Neural cell (in vitro differentiated cells): ENCODE results near the gene INPP5A. TPM values are rescaled to one million over a fixed set of nuclear protein-coding genes. Genes with fewer than 3 reads are reported as not detected.

Experiments used
- H2AFZ ChIP-seq: fragments of 200-600, 300-800 bp; sonication (generic), shearing (Covaris generic); 2 replicates; pipeline ENCODE4 v1.6.0; 2014; ENCODE audit warnings: low read depth, mild to moderate bottlenecking, antibody characterized with exemption, low read length, moderate library complexity
- H3F3A ChIP-seq: fragments of 200-600 bp; shearing (Covaris generic); 2 replicates; pipeline ENCODE4 v1.6.1; 2016; ENCODE audit warnings: mild to moderate bottlenecking, moderate library complexity, mixed read lengths, antibody characterized with exemption, low read length; ENCODE audit not compliant: insufficient read depth, poor library complexity, severe bottlenecking
- H3K27ac ChIP-seq: fragments of 200-600, 300-800 bp; sonication (generic), shearing (Covaris generic); 2 replicates; pipeline ENCODE4 v1.5.1; 2014; ENCODE audit warnings: mild to moderate bottlenecking, low read length, moderate library complexity
- H3K27me3 ChIP-seq: fragments of 300-800, 200-600 bp; sonication (generic), shearing (Covaris generic); 2 replicates; pipeline ENCODE4 v1.6.0; 2014; ENCODE audit warnings: mild to moderate bottlenecking, low read depth, low read length, moderate library complexity; ENCODE audit not compliant: insufficient read depth
- H3K36me3 ChIP-seq: fragments of 300-800, 200-600 bp; sonication (generic), shearing (Covaris generic); 2 replicates; pipeline ENCODE4 v1.5.1; 2014; ENCODE audit warnings: mild to moderate bottlenecking, antibody characterized with exemption, low read length, moderate library complexity; ENCODE audit not compliant: insufficient read depth
- H3K4me2 ChIP-seq: fragments of 300-800, 200-600 bp; sonication (generic), shearing (Covaris generic); 2 replicates; pipeline ENCODE4 v1.6.0; 2014; ENCODE audit warnings: mild to moderate bottlenecking, low read length
- H3K4me3 ChIP-seq: fragments of 300-800, 200-600 bp; sonication (generic), shearing (Covaris generic); 2 replicates; pipeline ENCODE4 v1.5.1; 2014; ENCODE audit warnings: mild to moderate bottlenecking, low read length, moderate library complexity
- H3K79me2 ChIP-seq: fragments of 200-600 bp; shearing (Covaris generic); replicated peaks from 2 replicates; pipeline ENCODE4 v1.6.0; 2014; ENCODE audit warnings: mild to moderate bottlenecking, low read length, moderate library complexity; ENCODE audit not compliant: insufficient read depth
- H3K9ac ChIP-seq: fragments of 300-800, 200-600 bp; sonication (generic), shearing (Covaris generic); 2 replicates; pipeline ENCODE4 v1.6.1; 2016; ENCODE audit warnings: mild to moderate bottlenecking, low read length, mixed read lengths
- H3K9me2 ChIP-seq: fragments of 200-600 bp; shearing (Covaris generic); 2 replicates; pipeline ENCODE4 v1.6.1; 2016; ENCODE audit warnings: mild to moderate bottlenecking, low read length, mixed read lengths; ENCODE audit not compliant: insufficient read depth
- H3K9me3 ChIP-seq: fragments of 200-600, 300-800 bp; sonication (generic), shearing (Covaris generic); 2 replicates; pipeline ENCODE4 v1.6.1; 2016; ENCODE audit warnings: mild to moderate bottlenecking, mixed run types, low read length, moderate library complexity, mixed read lengths
- H4K20me1 ChIP-seq: fragments of 200-600 bp; shearing (Covaris generic); 2 replicates; pipeline ENCODE4 v1.6.1; 2016; ENCODE audit warnings: mild to moderate bottlenecking, mixed run types; ENCODE audit not compliant: insufficient read depth
- EP300 ChIP-seq: fragments of 450-650 bp; conservative IDR thresholded peaks from 2 replicates; pipeline ENCODE4 v1.6.1; 2014; ENCODE audit warnings: antibody characterized with exemption, mild to moderate bottlenecking, moderate library complexity; ENCODE audit not compliant: poor library complexity, severe bottlenecking
- EZH2 ChIP-seq: fragments of 200-600, 300-800 bp; shearing (Covaris generic), sonication (generic); IDR thresholded peaks from 2 replicates; pipeline ENCODE4 v1.6.1; 2014; ENCODE audit warnings: antibody characterized with exemption, low read length, borderline replicate concordance, mild to moderate bottlenecking; ENCODE audit not compliant: insufficient read depth, poor library complexity, severe bottlenecking
- MXI1 ChIP-seq: fragments of 450-650 bp; conservative IDR thresholded peaks from 2 replicates; pipeline ENCODE4 v1.6.1; 2014; ENCODE audit warnings: antibody characterized with exemption, mild to moderate bottlenecking; ENCODE audit not compliant: poor library complexity, severe bottlenecking
- POLR2AphosphoS5 ChIP-seq: IDR thresholded peaks from 2 replicates; pipeline ENCODE4 v1.6.1; 2012
- RAD21 ChIP-seq: fragments of 450-650 bp; conservative IDR thresholded peaks from 2 replicates; pipeline ENCODE4 v1.6.1; 2014; ENCODE audit warnings: antibody characterized with exemption, mild to moderate bottlenecking, moderate library complexity
- SMC3 ChIP-seq: fragments of 450-650 bp; conservative IDR thresholded peaks from 2 replicates; pipeline ENCODE4 v1.6.1; 2014; ENCODE audit warnings: antibody characterized with exemption, mild to moderate bottlenecking, moderate library complexity; ENCODE audit not compliant: poor library complexity
- TAF1 ChIP-seq: IDR thresholded peaks from 2 replicates; pipeline ENCODE4 v1.6.1; 2012; ENCODE audit warnings: low read depth
- polyA plus RNA-seq: library from polyadenylated mRNA; depleted of rRNA; stranded (reverse); fragments of >200 nt; gene quantifications from 2 replicates; pipeline ENCODE4 v1.2.3, GENCODE V29; 2014
- TF ChIP-seq, protein P1 (sequence below): IDR thresholded peaks from 2 replicates; pipeline ENCODE4 v1.6.1; 2012; ENCODE audit warnings: borderline replicate concordance
- TF ChIP-seq, protein P2 (sequence below): fragments of 450-650 bp; IDR thresholded peaks from 2 replicates; pipeline ENCODE4 v1.5.1; 2014; ENCODE audit warnings: antibody characterized with exemption, mild to moderate bottlenecking, moderate library complexity; ENCODE audit not compliant: poor library complexity, severe bottlenecking

INPP5A gene
- polyA plus RNA-seq, 1 donor from 2014 or later, result 48.8 TPM

DNA sequence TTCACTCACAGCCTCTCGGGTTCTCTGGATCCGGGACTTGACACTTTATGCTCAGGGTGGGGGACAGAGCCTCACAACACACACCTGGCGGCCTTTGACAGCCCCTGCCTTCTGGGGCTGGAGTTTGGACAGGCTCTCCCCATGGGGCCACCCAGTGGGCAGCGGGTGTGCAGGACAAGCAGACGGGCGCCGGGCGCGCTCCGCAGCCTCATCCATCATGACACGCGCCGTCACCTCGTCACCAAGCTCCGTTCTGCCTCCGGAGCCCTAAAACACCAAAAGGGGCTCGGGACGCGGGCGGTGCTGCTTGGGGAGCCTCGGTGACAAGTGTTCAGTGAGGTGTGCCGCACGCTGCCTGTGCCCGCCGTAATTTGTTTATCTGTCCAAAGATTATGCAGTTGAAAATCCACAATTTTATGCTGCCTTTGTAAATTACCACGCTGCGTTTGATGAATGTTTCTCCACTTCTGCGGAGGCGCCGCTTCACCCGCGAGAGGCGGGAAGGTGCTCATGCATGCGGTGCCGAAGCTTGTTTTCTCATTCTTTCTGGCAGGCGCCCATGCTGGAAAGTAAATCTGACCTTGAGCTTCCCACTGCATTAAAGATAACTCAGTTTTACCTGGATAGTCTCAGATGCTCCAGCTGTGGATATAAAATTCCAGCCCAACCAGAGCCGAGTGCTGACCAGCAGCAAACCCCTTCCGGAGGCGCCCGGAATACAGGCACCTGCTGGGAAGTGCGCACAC is 242.1 kb downstream of the INPP5A start:
- TF ChIP-seq RAD21 (no peak), SMC3 (no peak), EP300 (no peak)
- H4K20me1 ChIP-seq, result no peaks in the 10 kb centered on the region
- no peak overlapping the region for H3K27ac ChIP-seq
- H3K4me2 ChIP-seq, result no peak overlapping the region
- no peaks in the 10 kb centered on the region for H3K79me2 ChIP-seq
- peaks cover 36% of the 10 kb centered on the region for H3K27me3 ChIP-seq
- no peaks in the 10 kb centered on the region for H3K9me3 ChIP-seq
- no peaks in the 10 kb centered on the region for H3F3A ChIP-seq
- no peaks in the 10 kb centered on the region for H3K36me3 ChIP-seq
- no peak overlapping the region for H2AFZ ChIP-seq
- H3K4me3 ChIP-seq, result no peak overlapping the region
- no peaks in the 10 kb centered on the region for H3K9me2 ChIP-seq
- no peak overlapping the region for H3K9ac ChIP-seq

DNA sequence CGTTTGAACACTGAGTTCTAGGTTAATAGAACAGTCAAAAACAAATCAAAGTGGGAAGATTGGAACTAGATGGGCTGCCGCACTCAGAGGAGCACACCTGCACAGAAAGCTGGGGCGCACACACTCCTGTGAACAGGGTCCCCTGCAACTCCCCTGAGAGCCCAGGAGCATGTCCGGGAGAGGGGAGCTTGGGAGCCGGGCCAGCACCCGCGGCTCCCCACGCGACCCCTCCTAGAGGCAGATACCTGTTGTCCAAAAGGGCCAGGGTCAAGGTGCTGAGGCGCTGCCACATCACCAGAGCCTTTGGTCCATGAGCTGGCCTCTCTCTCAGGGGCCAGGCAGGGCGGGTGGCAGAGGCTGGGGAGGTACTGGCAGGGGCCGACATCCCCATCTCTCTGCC is 242.8 kb downstream of the INPP5A start:
- H4K20me1 ChIP-seq, result no peaks in the 10 kb centered on the region
- H3K9me3 ChIP-seq, result no peaks in the 10 kb centered on the region
- H3K79me2 ChIP-seq, result no peaks in the 10 kb centered on the region
- H3F3A ChIP-seq, result no peaks in the 10 kb centered on the region
- H3K36me3 ChIP-seq, result no peaks in the 10 kb centered on the region
- no peak overlapping the region for H3K4me2 ChIP-seq
- no peaks in the 10 kb centered on the region for H3K9me2 ChIP-seq
- H3K27me3 ChIP-seq, result peaks cover 42% of the 10 kb centered on the region
- H3K9ac ChIP-seq, result no peak overlapping the region
- no peak overlapping the region for H2AFZ ChIP-seq
- TF ChIP-seq, protein P1, sequence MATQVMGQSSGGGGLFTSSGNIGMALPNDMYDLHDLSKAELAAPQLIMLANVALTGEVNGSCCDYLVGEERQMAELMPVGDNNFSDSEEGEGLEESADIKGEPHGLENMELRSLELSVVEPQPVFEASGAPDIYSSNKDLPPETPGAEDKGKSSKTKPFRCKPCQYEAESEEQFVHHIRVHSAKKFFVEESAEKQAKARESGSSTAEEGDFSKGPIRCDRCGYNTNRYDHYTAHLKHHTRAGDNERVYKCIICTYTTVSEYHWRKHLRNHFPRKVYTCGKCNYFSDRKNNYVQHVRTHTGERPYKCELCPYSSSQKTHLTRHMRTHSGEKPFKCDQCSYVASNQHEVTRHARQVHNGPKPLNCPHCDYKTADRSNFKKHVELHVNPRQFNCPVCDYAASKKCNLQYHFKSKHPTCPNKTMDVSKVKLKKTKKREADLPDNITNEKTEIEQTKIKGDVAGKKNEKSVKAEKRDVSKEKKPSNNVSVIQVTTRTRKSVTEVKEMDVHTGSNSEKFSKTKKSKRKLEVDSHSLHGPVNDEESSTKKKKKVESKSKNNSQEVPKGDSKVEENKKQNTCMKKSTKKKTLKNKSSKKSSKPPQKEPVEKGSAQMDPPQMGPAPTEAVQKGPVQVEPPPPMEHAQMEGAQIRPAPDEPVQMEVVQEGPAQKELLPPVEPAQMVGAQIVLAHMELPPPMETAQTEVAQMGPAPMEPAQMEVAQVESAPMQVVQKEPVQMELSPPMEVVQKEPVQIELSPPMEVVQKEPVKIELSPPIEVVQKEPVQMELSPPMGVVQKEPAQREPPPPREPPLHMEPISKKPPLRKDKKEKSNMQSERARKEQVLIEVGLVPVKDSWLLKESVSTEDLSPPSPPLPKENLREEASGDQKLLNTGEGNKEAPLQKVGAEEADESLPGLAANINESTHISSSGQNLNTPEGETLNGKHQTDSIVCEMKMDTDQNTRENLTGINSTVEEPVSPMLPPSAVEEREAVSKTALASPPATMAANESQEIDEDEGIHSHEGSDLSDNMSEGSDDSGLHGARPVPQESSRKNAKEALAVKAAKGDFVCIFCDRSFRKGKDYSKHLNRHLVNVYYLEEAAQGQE, result no peak
- TF ChIP-seq, protein P2, sequence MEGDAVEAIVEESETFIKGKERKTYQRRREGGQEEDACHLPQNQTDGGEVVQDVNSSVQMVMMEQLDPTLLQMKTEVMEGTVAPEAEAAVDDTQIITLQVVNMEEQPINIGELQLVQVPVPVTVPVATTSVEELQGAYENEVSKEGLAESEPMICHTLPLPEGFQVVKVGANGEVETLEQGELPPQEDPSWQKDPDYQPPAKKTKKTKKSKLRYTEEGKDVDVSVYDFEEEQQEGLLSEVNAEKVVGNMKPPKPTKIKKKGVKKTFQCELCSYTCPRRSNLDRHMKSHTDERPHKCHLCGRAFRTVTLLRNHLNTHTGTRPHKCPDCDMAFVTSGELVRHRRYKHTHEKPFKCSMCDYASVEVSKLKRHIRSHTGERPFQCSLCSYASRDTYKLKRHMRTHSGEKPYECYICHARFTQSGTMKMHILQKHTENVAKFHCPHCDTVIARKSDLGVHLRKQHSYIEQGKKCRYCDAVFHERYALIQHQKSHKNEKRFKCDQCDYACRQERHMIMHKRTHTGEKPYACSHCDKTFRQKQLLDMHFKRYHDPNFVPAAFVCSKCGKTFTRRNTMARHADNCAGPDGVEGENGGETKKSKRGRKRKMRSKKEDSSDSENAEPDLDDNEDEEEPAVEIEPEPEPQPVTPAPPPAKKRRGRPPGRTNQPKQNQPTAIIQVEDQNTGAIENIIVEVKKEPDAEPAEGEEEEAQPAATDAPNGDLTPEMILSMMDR, result no peak
- H3K4me3 ChIP-seq, result no peak overlapping the region
- no peak overlapping the region for H3K27ac ChIP-seq

GRCh38 chr10:132781556-132781955 is 244.0 kb downstream of the INPP5A start:
- Histone ChIP-seq H3K4me3 (no peak overlapping the region), H3F3A (no peaks in the 10 kb centered on the region), H3K79me2 (no peaks in the 10 kb centered on the region), H3K9ac (no peak overlapping the region), H3K4me2 (no peak overlapping the region), H3K9me2 (no peaks in the 10 kb centered on the region), H4K20me1 (no peaks in the 10 kb centered on the region), H3K27ac (no peak overlapping the region), H3K9me3 (no peaks in the 10 kb centered on the region), H2AFZ (no peak overlapping the region), H3K36me3 (no peaks in the 10 kb centered on the region), H3K27me3 (peaks cover 47% of the 10 kb centered on the region)
- TF ChIP-seq POLR2AphosphoS5 (no peak), EZH2 (no peak), MXI1 (no peak), TAF1 (no peak), SMC3 (no peak), RAD21 (no peak), EP300 (no peak)
- TF ChIP-seq, protein P1, result no peak
- TF ChIP-seq, protein P2, result no peak
